ENCODE measurements around the gene LGALS16.
A peak's percentile ranks its signal among the peaks of the same experiment; 100 is the strongest.
"Not testable (repeated sequence)": the region's sequence is repeated elsewhere in the genome, so short reads cannot be mapped to it uniquely, and the experiment has no call there.

LGALS16 gene

GRCh38 chr19:39661565-39661964 lies 5.9 kb downstream of the LGALS16 start:
- no peaks in the 10 kb centered on the region for H3K4me1 ChIP-seq (ENCODE audit: insufficient read depth, low read length, poor library complexity, severe bottlenecking)
- no peak overlapping the region for H3K9ac ChIP-seq (ENCODE audit: low read depth, low read length, poor library complexity, severe bottlenecking)
- no peaks in the 10 kb centered on the region for H3F3A ChIP-seq (ENCODE audit: low read depth)
- no peaks in the 10 kb centered on the region for H4K20me1 ChIP-seq (ENCODE audit: insufficient read depth, low read length, poor library complexity, severe bottlenecking)
- H3K79me2 ChIP-seq (ENCODE audit: insufficient read depth, low read length) = no peaks in the 10 kb centered on the region
- TF ChIP-seq CTCF (conservative IDR thresholded peaks at IDR 0.05; ENCODE audit: low read length) (no peak), EZH2phosphoT487 (IDR thresholded peaks at IDR 0.05; ENCODE audit: borderline replicate concordance) (no peak)
- H3K9me3 ChIP-seq (ENCODE audit: insufficient read depth, low read depth, low read length) = no peaks in the 10 kb centered on the region
- no peak overlapping the region for H3K4me3 ChIP-seq (ENCODE audit: low read length, poor library complexity, severe bottlenecking)
- H3K27me3 ChIP-seq (ENCODE audit: insufficient read depth, low read length, poor library complexity, severe bottlenecking) = no peaks in the 10 kb centered on the region
- H2AFZ ChIP-seq (ENCODE audit: low read length) = no peak overlapping the region
- no peak overlapping the region for H3K4me2 ChIP-seq (ENCODE audit: low read depth, low read length, poor library complexity, severe bottlenecking)
- no peaks in the 10 kb centered on the region for H3K36me3 ChIP-seq (ENCODE audit: insufficient read depth, low read length)
- no peaks in the 10 kb centered on the region for H3K9me2 ChIP-seq (replicated peaks; ENCODE audit: low read depth, low read length)

GRCh38 chr19:39669860-39670259 lies 14.1 kb downstream of the LGALS16 start:
- not testable (repeated sequence) for H3F3A ChIP-seq (ENCODE audit: low read depth); H2AFZ ChIP-seq (ENCODE audit: low read length); H3K27me3 ChIP-seq (ENCODE audit: insufficient read depth, low read length, poor library complexity, severe bottlenecking); H3K9me2 ChIP-seq (replicated peaks; ENCODE audit: low read depth, low read length); H3K9ac ChIP-seq (ENCODE audit: low read depth, low read length, poor library complexity, severe bottlenecking); H3K79me2 ChIP-seq (ENCODE audit: insufficient read depth, low read length); H3K36me3 ChIP-seq (ENCODE audit: insufficient read depth, low read length); H3K4me1 ChIP-seq (ENCODE audit: insufficient read depth, low read length, poor library complexity, severe bottlenecking); H3K4me3 ChIP-seq (ENCODE audit: low read length, poor library complexity, severe bottlenecking); H3K9me3 ChIP-seq (ENCODE audit: insufficient read depth, low read depth, low read length); H4K20me1 ChIP-seq (ENCODE audit: insufficient read depth, low read length, poor library complexity, severe bottlenecking); H3K4me2 ChIP-seq (ENCODE audit: low read depth, low read length, poor library complexity, severe bottlenecking)

- H3K4me1 ChIP-seq (ENCODE audit: insufficient read depth, low read length, poor library complexity, severe bottlenecking) = no peaks in the 10 kb centered on the region
- no peak overlapping the region for H2AFZ ChIP-seq (ENCODE audit: low read length)
- no peak overlapping the region for H3K4me2 ChIP-seq (ENCODE audit: low read depth, low read length, poor library complexity, severe bottlenecking)
- H3K4me3 ChIP-seq (ENCODE audit: low read length, poor library complexity, severe bottlenecking) = no peak overlapping the region
- H3K27me3 ChIP-seq (ENCODE audit: insufficient read depth, low read length, poor library complexity, severe bottlenecking) = no peaks in the 10 kb centered on the region
- no peak for TF ChIP-seq EZH2phosphoT487 (IDR thresholded peaks at IDR 0.05; ENCODE audit: borderline replicate concordance)
- no peak for TF ChIP-seq CTCF (conservative IDR thresholded peaks at IDR 0.05; ENCODE audit: low read length)
- no peaks in the 10 kb centered on the region for H3K9me2 ChIP-seq (replicated peaks; ENCODE audit: low read depth, low read length)
- H3K9me3 ChIP-seq (ENCODE audit: insufficient read depth, low read depth, low read length) = no peaks in the 10 kb centered on the region
- no peak overlapping the region for H3K9ac ChIP-seq (ENCODE audit: low read depth, low read length, poor library complexity, severe bottlenecking)
- no peaks in the 10 kb centered on the region for H3K79me2 ChIP-seq (ENCODE audit: insufficient read depth, low read length)
- H4K20me1 ChIP-seq (ENCODE audit: insufficient read depth, low read length, poor library complexity, severe bottlenecking) = no peaks in the 10 kb centered on the region
- no peaks in the 10 kb centered on the region for H3F3A ChIP-seq (ENCODE audit: low read depth)
- no peaks in the 10 kb centered on the region for H3K36me3 ChIP-seq (ENCODE audit: insufficient read depth, low read length)
These were observed 15.3 kb downstream of the LGALS16 start for GRCh38 chr19:39670998-39671397.

GRCh38 chr19:39671739-39672363 lies 16.1 kb downstream of the LGALS16 start:
- Histone ChIP-seq H3K4me2 (ENCODE audit: low read depth, low read length, poor library complexity, severe bottlenecking) (no peak overlapping the region), H3F3A (ENCODE audit: low read depth) (no peaks in the 10 kb centered on the region), H3K79me2 (ENCODE audit: insufficient read depth, low read length) (no peaks in the 10 kb centered on the region), H3K4me3 (ENCODE audit: low read length, poor library complexity, severe bottlenecking) (no peak overlapping the region), H3K36me3 (ENCODE audit: insufficient read depth, low read length) (no peaks in the 10 kb centered on the region), H3K9ac (ENCODE audit: low read depth, low read length, poor library complexity, severe bottlenecking) (no peak overlapping the region), H2AFZ (ENCODE audit: low read length) (peak overlapping the region; percentile 49; the same call in 1 of the 2 replicates), H3K9me3 (ENCODE audit: insufficient read depth, low read depth, low read length) (no peaks in the 10 kb centered on the region), H3K4me1 (ENCODE audit: insufficient read depth, low read length, poor library complexity, severe bottlenecking) (no peaks in the 10 kb centered on the region), H4K20me1 (ENCODE audit: insufficient read depth, low read length, poor library complexity, severe bottlenecking) (no peaks in the 10 kb centered on the region), H3K27me3 (ENCODE audit: insufficient read depth, low read length, poor library complexity, severe bottlenecking) (no peaks in the 10 kb centered on the region), H3K9me2 (replicated peaks; ENCODE audit: low read depth, low read length) (no peaks in the 10 kb centered on the region)
- no peak for TF ChIP-seq EZH2phosphoT487 (IDR thresholded peaks at IDR 0.05; ENCODE audit: borderline replicate concordance)
- TF ChIP-seq CTCF (conservative IDR thresholded peaks at IDR 0.05; ENCODE audit: low read length) = peak; percentile 70

All from Loucy (cell line).